WTC11 (cell line): ENCODE measurements around the gene NKX2-3. TPM values are rescaled to one million over a fixed set of nuclear protein-coding genes. Genes with fewer than 3 reads are reported as not detected.

Experiments
- ATAC-seq: fragments of 200-7000 bp; cut with Tn5 transposase; 2 replicates; pipeline ENCODE4 v1.10.0; 2021; ENCODE audit warnings: mild to moderate bottlenecking, moderate library complexity
- CTCF ChIA-PET: fragments of 300-600 bp; sonication (Branson Sonifier 250); formaldehyde crosslinking; loops from one replicate; lab custom pipeline; 2021; ENCODE audit warnings: antibody characterized with exemption; lab: Charles Lee
- POLR2A ChIA-PET: fragments of 350-600 bp; sonication (Branson Sonifier 250); formaldehyde crosslinking; loops from one replicate; lab custom pipeline; 2021; ENCODE audit warnings: antibody characterized with exemption; lab: Charles Lee
- DNase-seq: peaks from one replicate; pipeline ENCODE4 v3.0.0; 2021; ENCODE audit warnings: low spot score
- H3K27ac Mint-ChIP-seq: 2 replicates; pipeline ENCODE4 v1.8.0; 2021; ENCODE audit warnings: mixed read lengths
- H3K27me3 Mint-ChIP-seq: 2 replicates; pipeline ENCODE4 v1.8.0; 2021; ENCODE audit warnings: low read depth, mild to moderate bottlenecking, moderate library complexity, mixed read lengths
- H3K36me3 Mint-ChIP-seq: 2 replicates; pipeline ENCODE4 v1.8.0; 2021; ENCODE audit warnings: mixed read lengths
- H3K4me1 Mint-ChIP-seq: 2 replicates; pipeline ENCODE4 v1.8.0; 2022; ENCODE audit warnings: mixed read lengths
- H3K4me3 Mint-ChIP-seq: 2 replicates; pipeline ENCODE4 v1.8.0; 2021; ENCODE audit warnings: mild to moderate bottlenecking, moderate library complexity, mixed read lengths
- H3K9me3 Mint-ChIP-seq: 2 replicates; pipeline ENCODE4 v1.8.0; 2021; ENCODE audit warnings: mixed read lengths
- ELF4 ChIP-seq: sonication (generic); formaldehyde crosslinking; IDR thresholded peaks from 2 replicates; pipeline ENCODE4 v1.8.1; 2022; ENCODE audit warnings: low read depth, mild to moderate bottlenecking, moderate library complexity, missing genetic modification reagents
- ETV6 ChIP-seq: sonication (generic); formaldehyde crosslinking; IDR thresholded peaks from 2 replicates; pipeline ENCODE4 v1.8.1; 2022; ENCODE audit warnings: mild to moderate bottlenecking, missing genetic modification reagents
- GRHL2 ChIP-seq: fragments of 250-450 bp; sonication (Bioruptor Pico); IDR thresholded peaks from 2 replicates; pipeline ENCODE4 v1.8.0; 2022; ENCODE audit warnings: mild to moderate bottlenecking, moderate library complexity; ENCODE audit not compliant: insufficient replicate concordance, severe bottlenecking
- MYBL2 ChIP-seq: sonication (generic); formaldehyde crosslinking; IDR thresholded peaks from 2 replicates; pipeline ENCODE4 v1.8.1; 2023; ENCODE audit warnings: mild to moderate bottlenecking, moderate library complexity, missing genetic modification reagents
- NFE2L1 ChIP-seq: sonication (generic); formaldehyde crosslinking; IDR thresholded peaks from 2 replicates; pipeline ENCODE4 v1.8.1; 2023; ENCODE audit warnings: missing genetic modification reagents
- NFYB ChIP-seq: sonication (generic); formaldehyde crosslinking; conservative IDR thresholded peaks from 2 replicates; pipeline ENCODE4 v1.8.0; 2022; ENCODE audit warnings: low read depth, missing genetic modification reagents
- OVOL2 ChIP-seq: fragments of 250-450 bp; sonication (Bioruptor Pico); IDR thresholded peaks from 2 replicates; pipeline ENCODE4 v1.9.0; 2021; ENCODE audit warnings: mild to moderate bottlenecking, borderline replicate concordance
- RELA ChIP-seq: sonication (generic); formaldehyde crosslinking; IDR thresholded peaks from 2 replicates; pipeline ENCODE4 v1.8.1; 2022; ENCODE audit warnings: missing genetic modification reagents, mild to moderate bottlenecking, borderline replicate concordance
- TEAD1 ChIP-seq: sonication (generic); formaldehyde crosslinking; IDR thresholded peaks from 2 replicates; pipeline ENCODE4 v1.8.0; 2022; ENCODE audit warnings: mild to moderate bottlenecking, missing genetic modification reagents
- ZNF138 ChIP-seq: sonication (generic); formaldehyde crosslinking; conservative IDR thresholded peaks from 2 replicates; pipeline ENCODE4 v1.8.1; 2022; ENCODE audit warnings: mild to moderate bottlenecking, moderate library complexity, missing genetic modification reagents
- ZNF219 ChIP-seq: sonication (generic); formaldehyde crosslinking; IDR thresholded peaks from 2 replicates; pipeline ENCODE4 v1.8.0; 2023; ENCODE audit warnings: missing genetic modification reagents, mild to moderate bottlenecking, borderline replicate concordance
- ZNF423 ChIP-seq: fragments of 250-450 bp; sonication (Bioruptor Pico); IDR thresholded peaks from 2 replicates; pipeline ENCODE4 v2.1.2; 2022; ENCODE audit warnings: mild to moderate bottlenecking, moderate library complexity
- total RNA-seq: library from RNA; stranded (reverse); gene quantifications from 3 replicates; pipeline ENCODE4 v1.2.3, GENCODE V29; 2021
- TF ChIP-seq, protein P1 (sequence below): fragments of 250-450 bp; sonication (Bioruptor Pico); IDR thresholded peaks from 2 replicates; pipeline ENCODE4 v1.9.0; 2021; ENCODE audit warnings: mild to moderate bottlenecking
- TF ChIP-seq, protein P2 (sequence below): sonication (generic); formaldehyde crosslinking; IDR thresholded peaks from 2 replicates; pipeline ENCODE4 v1.8.0; 2023; ENCODE audit warnings: missing genetic modification reagents
- TF ChIP-seq, protein P3 (sequence below): fragments of 250-450 bp; sonication (Bioruptor Pico); IDR thresholded peaks from 2 replicates; pipeline ENCODE4 v1.9.0; 2021; ENCODE audit warnings: mild to moderate bottlenecking, borderline replicate concordance
- TF ChIP-seq, protein P4 (sequence below): fragments of 250-450 bp; sonication (Bioruptor Pico); IDR thresholded peaks from 2 replicates; pipeline ENCODE4 v2.1.2; 2022; ENCODE audit warnings: mild to moderate bottlenecking, moderate library complexity
- TF ChIP-seq, protein P5 (sequence below): fragments of 250-450 bp; sonication (Bioruptor Pico); conservative IDR thresholded peaks from 2 replicates; pipeline ENCODE4 v1.9.0; 2021; ENCODE audit warnings: mild to moderate bottlenecking
- TF ChIP-seq, protein P6 (sequence below): sonication (generic); formaldehyde crosslinking; IDR thresholded peaks from 2 replicates; pipeline ENCODE4 v1.8.1; 2022; ENCODE audit warnings: mild to moderate bottlenecking, moderate library complexity, missing genetic modification reagents

The NKX2-3 gene
- total RNA-seq, 1 experiment from 2014 or later = not detected

DNA sequence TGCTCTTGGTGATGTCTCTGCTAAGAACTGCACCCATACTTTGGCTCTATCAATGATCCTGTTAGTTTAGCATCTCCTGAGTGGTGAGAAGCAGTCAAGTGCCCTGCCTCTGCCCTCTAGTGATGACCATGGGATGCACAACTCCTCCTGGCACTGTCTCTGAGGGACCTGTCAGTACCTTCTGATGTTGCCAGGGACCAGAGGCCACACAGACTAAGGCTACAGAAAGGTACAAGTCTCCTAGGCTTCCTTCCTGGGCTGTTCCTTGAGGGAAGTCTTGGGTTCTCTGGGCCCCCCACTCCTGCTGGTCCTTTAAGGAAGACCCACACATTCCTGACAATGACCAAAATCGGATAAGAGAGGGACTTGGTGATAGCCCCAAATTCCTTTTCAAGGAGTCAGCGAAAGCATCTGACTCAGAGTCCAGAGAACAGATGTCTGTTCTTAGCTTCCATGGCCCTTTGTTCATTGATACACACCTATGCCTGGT, 15.3 kb downstream of the NKX2-3 start:
- peaks cover 15% of the 10 kb centered on the region for H3K4me1 Mint-ChIP-seq
- no peaks in the 10 kb centered on the region for H3K9me3 Mint-ChIP-seq
- H3K27ac Mint-ChIP-seq = no peak overlapping the region
- POLR2A ChIA-PET = no interaction called here
- CTCF ChIA-PET = interaction anchor here (0.6 to 2.3 kb wide), 7 partner anchors 13 to 112 kb away, joined by 3 to 13 read pairs (median 3); no protein-coding TSS in a partner anchor
- DNase-seq = peak; percentile 50
- peaks cover 71% of the 10 kb centered on the region for H3K27me3 Mint-ChIP-seq
- H3K4me3 Mint-ChIP-seq = no peak overlapping the region
- ATAC-seq = peak; percentile 96
- no peaks in the 10 kb centered on the region for H3K36me3 Mint-ChIP-seq
- TF ChIP-seq, protein P1, sequence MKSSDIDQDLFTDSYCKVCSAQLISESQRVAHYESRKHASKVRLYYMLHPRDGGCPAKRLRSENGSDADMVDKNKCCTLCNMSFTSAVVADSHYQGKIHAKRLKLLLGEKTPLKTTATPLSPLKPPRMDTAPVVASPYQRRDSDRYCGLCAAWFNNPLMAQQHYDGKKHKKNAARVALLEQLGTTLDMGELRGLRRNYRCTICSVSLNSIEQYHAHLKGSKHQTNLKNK (CRISPR knock-in tag) = no peak
- TF ChIP-seq, protein P2, sequence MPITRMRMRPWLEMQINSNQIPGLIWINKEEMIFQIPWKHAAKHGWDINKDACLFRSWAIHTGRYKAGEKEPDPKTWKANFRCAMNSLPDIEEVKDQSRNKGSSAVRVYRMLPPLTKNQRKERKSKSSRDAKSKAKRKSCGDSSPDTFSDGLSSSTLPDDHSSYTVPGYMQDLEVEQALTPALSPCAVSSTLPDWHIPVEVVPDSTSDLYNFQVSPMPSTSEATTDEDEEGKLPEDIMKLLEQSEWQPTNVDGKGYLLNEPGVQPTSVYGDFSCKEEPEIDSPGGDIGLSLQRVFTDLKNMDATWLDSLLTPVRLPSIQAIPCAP (CRISPR knock-in tag) = no peak
- TF ChIP-seq ZNF219 (no peak), NFE2L1 (no peak), GRHL2 (CRISPR knock-in tag) (no peak), ZNF138 (CRISPR knock-in tag) (no peak), TEAD1 (CRISPR knock-in tag) (no peak), ELF4 (CRISPR knock-in tag) (no peak), RELA (CRISPR knock-in tag) (no peak), NFYB (no peak), OVOL2 (CRISPR knock-in tag) (no peak), ZNF423 (CRISPR knock-in tag) (no peak), ETV6 (no peak), MYBL2 (CRISPR knock-in tag) (no peak)
- TF ChIP-seq, protein P3, sequence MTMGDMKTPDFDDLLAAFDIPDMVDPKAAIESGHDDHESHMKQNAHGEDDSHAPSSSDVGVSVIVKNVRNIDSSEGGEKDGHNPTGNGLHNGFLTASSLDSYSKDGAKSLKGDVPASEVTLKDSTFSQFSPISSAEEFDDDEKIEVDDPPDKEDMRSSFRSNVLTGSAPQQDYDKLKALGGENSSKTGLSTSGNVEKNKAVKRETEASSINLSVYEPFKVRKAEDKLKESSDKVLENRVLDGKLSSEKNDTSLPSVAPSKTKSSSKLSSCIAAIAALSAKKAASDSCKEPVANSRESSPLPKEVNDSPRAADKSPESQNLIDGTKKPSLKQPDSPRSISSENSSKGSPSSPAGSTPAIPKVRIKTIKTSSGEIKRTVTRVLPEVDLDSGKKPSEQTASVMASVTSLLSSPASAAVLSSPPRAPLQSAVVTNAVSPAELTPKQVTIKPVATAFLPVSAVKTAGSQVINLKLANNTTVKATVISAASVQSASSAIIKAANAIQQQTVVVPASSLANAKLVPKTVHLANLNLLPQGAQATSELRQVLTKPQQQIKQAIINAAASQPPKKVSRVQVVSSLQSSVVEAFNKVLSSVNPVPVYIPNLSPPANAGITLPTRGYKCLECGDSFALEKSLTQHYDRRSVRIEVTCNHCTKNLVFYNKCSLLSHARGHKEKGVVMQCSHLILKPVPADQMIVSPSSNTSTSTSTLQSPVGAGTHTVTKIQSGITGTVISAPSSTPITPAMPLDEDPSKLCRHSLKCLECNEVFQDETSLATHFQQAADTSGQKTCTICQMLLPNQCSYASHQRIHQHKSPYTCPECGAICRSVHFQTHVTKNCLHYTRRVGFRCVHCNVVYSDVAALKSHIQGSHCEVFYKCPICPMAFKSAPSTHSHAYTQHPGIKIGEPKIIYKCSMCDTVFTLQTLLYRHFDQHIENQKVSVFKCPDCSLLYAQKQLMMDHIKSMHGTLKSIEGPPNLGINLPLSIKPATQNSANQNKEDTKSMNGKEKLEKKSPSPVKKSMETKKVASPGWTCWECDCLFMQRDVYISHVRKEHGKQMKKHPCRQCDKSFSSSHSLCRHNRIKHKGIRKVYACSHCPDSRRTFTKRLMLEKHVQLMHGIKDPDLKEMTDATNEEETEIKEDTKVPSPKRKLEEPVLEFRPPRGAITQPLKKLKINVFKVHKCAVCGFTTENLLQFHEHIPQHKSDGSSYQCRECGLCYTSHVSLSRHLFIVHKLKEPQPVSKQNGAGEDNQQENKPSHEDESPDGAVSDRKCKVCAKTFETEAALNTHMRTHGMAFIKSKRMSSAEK (CRISPR knock-in tag) = no peak
- TF ChIP-seq, protein P4, sequence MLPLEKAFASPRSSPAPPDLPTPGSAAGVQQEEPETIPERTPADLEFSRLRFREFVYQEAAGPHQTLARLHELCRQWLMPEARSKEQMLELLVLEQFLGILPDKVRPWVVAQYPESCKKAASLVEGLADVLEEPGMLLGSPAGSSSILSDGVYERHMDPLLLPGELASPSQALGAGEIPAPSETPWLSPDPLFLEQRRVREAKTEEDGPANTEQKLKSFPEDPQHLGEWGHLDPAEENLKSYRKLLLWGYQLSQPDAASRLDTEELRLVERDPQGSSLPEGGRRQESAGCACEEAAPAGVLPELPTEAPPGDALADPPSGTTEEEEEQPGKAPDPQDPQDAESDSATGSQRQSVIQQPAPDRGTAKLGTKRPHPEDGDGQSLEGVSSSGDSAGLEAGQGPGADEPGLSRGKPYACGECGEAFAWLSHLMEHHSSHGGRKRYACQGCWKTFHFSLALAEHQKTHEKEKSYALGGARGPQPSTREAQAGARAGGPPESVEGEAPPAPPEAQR (CRISPR knock-in tag) = no peak
- TF ChIP-seq, protein P5, sequence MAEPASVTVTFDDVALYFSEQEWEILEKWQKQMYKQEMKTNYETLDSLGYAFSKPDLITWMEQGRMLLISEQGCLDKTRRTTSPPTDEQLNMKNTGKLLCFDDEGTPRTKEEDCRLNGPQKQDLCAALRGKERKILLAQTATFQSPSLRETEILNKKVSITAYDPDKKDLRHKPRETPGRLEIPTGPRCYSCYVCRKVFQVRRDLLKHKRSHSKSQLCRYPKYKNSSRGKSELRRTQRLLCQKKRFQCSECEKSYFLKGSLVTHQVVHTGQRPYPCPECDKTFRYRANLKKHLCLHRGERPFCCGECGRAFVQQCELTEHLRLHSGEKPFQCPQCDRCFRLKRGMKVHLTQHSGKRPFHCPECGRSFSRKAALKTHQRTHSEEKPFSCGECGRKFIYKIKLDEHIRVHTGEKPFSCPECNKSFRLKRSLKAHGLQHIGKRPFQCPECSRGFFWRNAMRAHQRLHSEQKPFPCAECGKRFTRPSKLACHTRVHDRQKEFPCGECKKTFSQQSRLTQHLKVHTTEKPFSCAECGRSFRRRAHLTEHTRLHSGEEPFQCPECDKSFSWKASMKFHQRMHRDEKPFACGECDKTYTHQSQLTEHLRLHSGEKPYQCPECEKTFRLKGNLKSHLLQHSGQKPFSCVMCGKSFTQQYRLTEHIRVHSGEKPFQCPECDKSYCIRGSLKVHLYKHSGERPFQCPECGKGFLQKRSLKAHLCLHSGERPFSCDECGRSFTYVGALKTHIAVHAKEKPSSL = no peak
- TF ChIP-seq, protein P6, sequence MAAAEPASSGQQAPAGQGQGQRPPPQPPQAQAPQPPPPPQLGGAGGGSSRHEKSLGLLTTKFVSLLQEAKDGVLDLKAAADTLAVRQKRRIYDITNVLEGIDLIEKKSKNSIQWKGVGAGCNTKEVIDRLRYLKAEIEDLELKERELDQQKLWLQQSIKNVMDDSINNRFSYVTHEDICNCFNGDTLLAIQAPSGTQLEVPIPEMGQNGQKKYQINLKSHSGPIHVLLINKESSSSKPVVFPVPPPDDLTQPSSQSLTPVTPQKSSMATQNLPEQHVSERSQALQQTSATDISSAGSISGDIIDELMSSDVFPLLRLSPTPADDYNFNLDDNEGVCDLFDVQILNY (CRISPR knock-in tag) = no peak
- TF ChIP-seq, all 79 proteins: peak for 0
